Measurements from ENCODE around the gene HEATR5A.
A peak's percentile ranks its signal among the peaks of the same experiment; 100 is the strongest.

The HEATR5A gene

DNA sequence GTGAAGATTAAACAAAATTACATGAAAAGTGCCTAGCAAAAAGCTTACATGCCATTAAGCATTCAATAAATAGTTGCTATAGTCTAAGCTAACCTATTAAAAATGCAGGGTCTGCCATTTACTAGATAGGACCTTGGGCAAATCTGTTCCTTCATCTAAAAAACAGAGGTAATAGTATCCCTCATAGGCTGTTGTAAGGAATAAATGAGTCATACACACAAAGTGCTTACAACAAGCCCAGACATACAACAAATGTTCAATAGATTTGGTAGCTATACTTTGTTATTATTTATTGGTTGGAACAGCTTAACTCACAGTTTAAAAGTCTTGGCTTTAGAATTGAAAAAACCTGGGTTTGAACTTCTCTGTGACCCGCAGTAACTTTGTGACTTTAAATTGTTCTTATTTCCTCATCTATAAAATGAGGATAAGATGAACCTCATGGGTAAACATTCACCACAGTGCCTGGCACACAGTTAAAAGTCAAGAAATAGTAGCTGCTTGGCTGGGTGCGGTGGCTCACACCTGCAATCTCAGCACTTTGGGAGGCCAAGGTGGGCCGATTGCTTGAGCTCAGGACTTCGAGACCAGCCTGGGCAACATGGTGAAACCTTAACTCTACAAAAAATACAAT, 24.7 kb downstream of the HEATR5A start:
- peaks cover 39 to 85% (median 59%) of the 10 kb centered on the region in 3 donors for H3K36me3 ChIP-seq

GRCh38 chr14:31395119-31395518, 25.2 kb downstream of the HEATR5A start:
- no peaks in the 10 kb centered on the region for H3K27me3 ChIP-seq
- intact Hi-C loops (cut with DNase I; ENCODE audit: low total_unique reads): no loop called here
- peaks cover 39 to 80% (median 54%) of the 10 kb centered on the region in 3 donors for H3K36me3 ChIP-seq
- TF ChIP-seq, protein P1, sequence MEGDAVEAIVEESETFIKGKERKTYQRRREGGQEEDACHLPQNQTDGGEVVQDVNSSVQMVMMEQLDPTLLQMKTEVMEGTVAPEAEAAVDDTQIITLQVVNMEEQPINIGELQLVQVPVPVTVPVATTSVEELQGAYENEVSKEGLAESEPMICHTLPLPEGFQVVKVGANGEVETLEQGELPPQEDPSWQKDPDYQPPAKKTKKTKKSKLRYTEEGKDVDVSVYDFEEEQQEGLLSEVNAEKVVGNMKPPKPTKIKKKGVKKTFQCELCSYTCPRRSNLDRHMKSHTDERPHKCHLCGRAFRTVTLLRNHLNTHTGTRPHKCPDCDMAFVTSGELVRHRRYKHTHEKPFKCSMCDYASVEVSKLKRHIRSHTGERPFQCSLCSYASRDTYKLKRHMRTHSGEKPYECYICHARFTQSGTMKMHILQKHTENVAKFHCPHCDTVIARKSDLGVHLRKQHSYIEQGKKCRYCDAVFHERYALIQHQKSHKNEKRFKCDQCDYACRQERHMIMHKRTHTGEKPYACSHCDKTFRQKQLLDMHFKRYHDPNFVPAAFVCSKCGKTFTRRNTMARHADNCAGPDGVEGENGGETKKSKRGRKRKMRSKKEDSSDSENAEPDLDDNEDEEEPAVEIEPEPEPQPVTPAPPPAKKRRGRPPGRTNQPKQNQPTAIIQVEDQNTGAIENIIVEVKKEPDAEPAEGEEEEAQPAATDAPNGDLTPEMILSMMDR (IDR thresholded peaks at IDR 0.05): no peak
- H3K4me3 ChIP-seq: no peak overlapping the region
- no peak overlapping the region for H3K27ac ChIP-seq
- no peaks in the 10 kb centered on the region for H3K9me3 ChIP-seq
- H3K4me1 ChIP-seq: no peaks in the 10 kb centered on the region
- DNase-seq: no peak

More for the DNA sequence above, 24.7 kb downstream of the HEATR5A start:
- intact Hi-C loops (cut with DNase I; ENCODE audit: low total_unique reads): no loop called here
- no peak overlapping the region for H3K27ac ChIP-seq
- no peak for DNase-seq
- TF ChIP-seq, protein P1 (IDR thresholded peaks at IDR 0.05): no peak
- H3K27me3 ChIP-seq: no peaks in the 10 kb centered on the region
- no peaks in the 10 kb centered on the region for H3K9me3 ChIP-seq
- H3K4me1 ChIP-seq: no peaks in the 10 kb centered on the region
- H3K4me3 ChIP-seq: no peak overlapping the region

DNA sequence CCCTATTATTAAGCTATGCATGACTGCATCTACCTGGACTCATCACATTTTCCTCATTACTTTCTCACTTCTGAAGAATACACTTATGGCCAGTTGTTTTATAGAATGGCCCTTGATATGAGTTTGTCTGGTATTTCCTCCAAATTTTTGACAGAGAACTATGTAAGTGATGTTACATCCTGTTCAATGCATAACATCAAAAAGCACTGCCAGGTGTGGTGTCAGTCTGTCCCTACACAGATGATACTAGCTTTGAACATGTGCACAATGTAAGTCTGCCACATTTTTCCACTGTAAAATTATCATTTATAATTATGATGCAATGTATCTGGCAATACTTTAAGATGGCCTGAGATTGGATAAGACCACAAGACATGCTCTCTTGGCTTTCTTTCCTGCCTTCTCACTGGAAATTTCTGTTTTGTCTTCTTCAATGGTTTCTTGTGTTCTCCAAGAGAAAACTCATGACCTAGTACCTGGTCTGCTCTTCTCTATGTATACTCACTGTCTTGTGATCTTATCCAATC, 28.3 kb downstream of the HEATR5A start:
- H3K4me1 ChIP-seq: peaks cover 0 to 19% (median 2%) of the 10 kb centered on the region in 4 donors
- no peaks in the 10 kb centered on the region for H3K27me3 ChIP-seq
- intact Hi-C loops (cut with DNase I; ENCODE audit: low total_unique reads): loop anchor here (2.0 kb wide), 1 partner anchor 31 kb away; no protein-coding TSS in a partner anchor
- TF ChIP-seq, protein P1 (IDR thresholded peaks at IDR 0.05): no peak
- no peaks in the 10 kb centered on the region for H3K9me3 ChIP-seq
- no peak for DNase-seq
- no peak overlapping the region for H3K27ac ChIP-seq
- no peak overlapping the region for H3K4me3 ChIP-seq
- H3K36me3 ChIP-seq: peaks cover 24 to 55% (median 36%) of the 10 kb centered on the region in 3 donors

DNA sequence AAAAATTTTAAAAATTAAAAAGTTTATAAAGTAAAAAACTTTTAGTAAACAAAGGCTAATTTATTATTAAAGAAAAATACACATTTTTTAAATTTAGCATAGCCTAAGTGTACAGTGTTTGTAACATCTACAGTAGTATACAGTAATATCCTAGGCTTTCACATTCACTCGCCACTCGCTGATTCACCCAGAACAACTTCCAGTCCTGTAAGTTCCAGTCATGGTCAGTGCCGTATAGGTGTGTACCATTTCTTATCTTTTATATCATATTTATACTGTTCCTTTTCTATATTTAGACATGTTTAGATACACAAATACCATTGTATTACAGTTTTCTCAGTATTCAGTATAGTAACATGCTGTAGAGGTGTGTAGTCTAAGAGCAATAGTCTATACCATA, 28.9 kb downstream of the HEATR5A start:
- Histone ChIP-seq H3K27me3 (no peaks in the 10 kb centered on the region), H3K4me1 (peaks cover 0 to 19% (median 2%) of the 10 kb centered on the region in 4 donors), H3K4me3 (no peak overlapping the region), H3K9me3 (no peaks in the 10 kb centered on the region), H3K27ac (no peak overlapping the region), H3K36me3 (peaks cover 24 to 55% (median 33%) of the 10 kb centered on the region in 3 donors)
- TF ChIP-seq, protein P1 (IDR thresholded peaks at IDR 0.05): no peak
- intact Hi-C loops (cut with DNase I; ENCODE audit: low total_unique reads): no loop called here
- no peak for DNase-seq

DNA sequence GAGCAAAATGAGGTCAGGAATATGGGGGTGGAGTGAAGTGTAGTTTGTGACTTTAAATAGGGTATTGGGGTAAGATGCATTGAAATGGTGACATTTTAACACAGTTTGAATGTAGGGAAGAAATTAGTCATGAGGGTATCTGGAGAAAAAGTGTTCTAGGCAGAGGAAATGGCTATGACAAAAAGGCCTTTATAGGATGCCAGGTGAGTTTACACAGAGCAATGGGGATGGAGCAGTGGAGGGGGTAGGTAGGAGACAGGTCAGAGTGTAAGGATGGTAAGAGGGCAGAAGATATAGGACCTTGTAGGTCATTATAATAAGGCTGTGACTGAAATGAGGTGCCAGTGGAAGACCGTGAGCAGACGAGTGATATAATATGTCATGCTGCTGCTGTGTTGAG, 30.4 kb downstream of the HEATR5A start:
- Histone ChIP-seq H3K9me3 (no peaks in the 10 kb centered on the region), H3K4me3 (no peak overlapping the region), H3K27ac (peak overlapping the region; percentile 30 to 37), H3K27me3 (no peaks in the 10 kb centered on the region), H3K36me3 (peaks cover 20 to 55% (median 37%) of the 10 kb centered on the region in 3 donors), H3K4me1 (peaks cover 0 to 19% (median 2%) of the 10 kb centered on the region in 4 donors)
- DNase-seq: no peak
- TF ChIP-seq, protein P1 (IDR thresholded peaks at IDR 0.05): no peak
- intact Hi-C loops (cut with DNase I; ENCODE audit: low total_unique reads): no loop called here

Data from tibial artery (tissue), 4 donors.